ENCODE data around the gene TMEM259. TPM values are rescaled to one million over a fixed set of nuclear protein-coding genes. Genes with fewer than 3 reads are reported as not detected.

TMEM259 gene
- total RNA-seq, 1 experiment from 2014 or later, result 171 TPM

DNA sequence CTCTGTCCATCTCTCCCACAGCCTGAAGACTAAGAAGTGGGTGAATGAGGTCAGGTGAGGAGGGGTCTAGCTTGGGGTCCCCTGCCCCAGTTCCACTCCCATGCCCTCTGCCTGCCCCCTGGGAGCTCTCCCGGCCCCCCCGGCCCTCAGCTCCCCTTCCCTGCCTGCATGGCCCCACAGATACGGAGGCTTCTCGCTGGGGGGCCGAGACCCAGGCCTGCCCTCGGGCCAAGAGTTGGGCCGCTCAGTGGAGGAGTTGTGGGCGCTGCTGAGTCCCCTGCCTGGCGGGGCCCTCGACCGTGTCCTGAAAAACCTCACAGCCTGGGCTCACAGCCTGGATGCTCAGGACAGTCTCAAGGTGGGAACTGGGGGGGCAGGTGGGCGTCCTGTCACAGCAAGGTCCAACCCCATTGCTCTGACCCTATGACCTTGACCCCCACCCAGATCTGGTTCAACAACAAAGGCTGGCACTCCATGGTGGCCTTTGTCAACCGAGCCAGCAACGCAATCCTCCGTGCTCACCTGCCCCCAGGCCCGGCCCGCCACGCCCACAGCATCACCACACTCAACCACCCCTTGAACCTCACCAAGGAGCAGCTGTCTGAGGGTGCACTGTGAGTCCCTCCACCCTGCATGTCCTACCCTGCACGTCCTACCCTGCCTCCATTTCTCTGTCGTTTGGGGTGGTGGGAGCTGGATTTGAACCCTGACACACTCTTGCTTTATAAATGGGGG lies 35.1 kb upstream of the TMEM259 start:
- no CpG with 5 or more reads among the region's 20 CpGs for WGBS (ENCODE audit: extremely low coverage, insufficient read length, low lambda C conversion rate)
- no peak overlapping the region for H2BK20ac ChIP-seq (ENCODE audit: low read depth, low read length, poor library complexity, severe bottlenecking)
- H3T11ph ChIP-seq (ENCODE audit: low read length), result no peak overlapping the region
- no peak overlapping the region for H2AK5ac ChIP-seq (ENCODE audit: insufficient read length, low read length)
- no peak overlapping the region for H3K27ac ChIP-seq (ENCODE audit: insufficient read length, low read depth, low read length)
- H2BK5ac ChIP-seq (ENCODE audit: insufficient read length, low read length), result no peak overlapping the region
- H3K9me3 Mint-ChIP-seq, result no peaks in the 10 kb centered on the region
- H4K91ac ChIP-seq (ENCODE audit: insufficient read length, low read depth, low read length), result no peak overlapping the region
- H3K79me1 ChIP-seq (ENCODE audit: insufficient read depth, low read depth, low read length, poor library complexity, severe bottlenecking), result no peaks in the 10 kb centered on the region
- no peak overlapping the region for H3K23ac ChIP-seq (ENCODE audit: insufficient read length, low read depth, low read length)
- no peaks in the 10 kb centered on the region for H4K20me1 ChIP-seq (ENCODE audit: control insufficient read depth, insufficient read depth, insufficient read length)
- peak overlapping the region in 1 of 3 experiments; percentile 94; a peak in 1 of 7 replicates for H3K27ac Mint-ChIP-seq
- no peaks in the 10 kb centered on the region for H3K79me2 ChIP-seq (ENCODE audit: insufficient read depth, low read length)
- H3K9me3 ChIP-seq (ENCODE audit: control insufficient read depth, low read depth, low read length), result peaks cover 19% of the 10 kb centered on the region
- H3K4me2 ChIP-seq (ENCODE audit: insufficient read depth, insufficient read length, low read length), result no peak overlapping the region
- H3K27me3 ChIP-seq (ENCODE audit: insufficient read depth, low read length), result no peaks in the 10 kb centered on the region
- no peak overlapping the region for H3K4ac ChIP-seq (ENCODE audit: low read depth, low read length)
- H3K4me3 Mint-ChIP-seq, result peak overlapping the region in 1 of 2 experiments; percentile 24; a peak in 2 of 5 replicates
- H3K4me1 ChIP-seq (ENCODE audit: insufficient read depth, low read length), result no peaks in the 10 kb centered on the region
- peak; percentile 21 for DNase-seq
- TF ChIP-seq, protein P1, sequence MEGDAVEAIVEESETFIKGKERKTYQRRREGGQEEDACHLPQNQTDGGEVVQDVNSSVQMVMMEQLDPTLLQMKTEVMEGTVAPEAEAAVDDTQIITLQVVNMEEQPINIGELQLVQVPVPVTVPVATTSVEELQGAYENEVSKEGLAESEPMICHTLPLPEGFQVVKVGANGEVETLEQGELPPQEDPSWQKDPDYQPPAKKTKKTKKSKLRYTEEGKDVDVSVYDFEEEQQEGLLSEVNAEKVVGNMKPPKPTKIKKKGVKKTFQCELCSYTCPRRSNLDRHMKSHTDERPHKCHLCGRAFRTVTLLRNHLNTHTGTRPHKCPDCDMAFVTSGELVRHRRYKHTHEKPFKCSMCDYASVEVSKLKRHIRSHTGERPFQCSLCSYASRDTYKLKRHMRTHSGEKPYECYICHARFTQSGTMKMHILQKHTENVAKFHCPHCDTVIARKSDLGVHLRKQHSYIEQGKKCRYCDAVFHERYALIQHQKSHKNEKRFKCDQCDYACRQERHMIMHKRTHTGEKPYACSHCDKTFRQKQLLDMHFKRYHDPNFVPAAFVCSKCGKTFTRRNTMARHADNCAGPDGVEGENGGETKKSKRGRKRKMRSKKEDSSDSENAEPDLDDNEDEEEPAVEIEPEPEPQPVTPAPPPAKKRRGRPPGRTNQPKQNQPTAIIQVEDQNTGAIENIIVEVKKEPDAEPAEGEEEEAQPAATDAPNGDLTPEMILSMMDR (conservative IDR thresholded peaks at IDR 0.05), result no peak
- peaks cover 2 to 17% (median 12%) of the 10 kb centered on the region in 3 experiments; a peak in 4 of 7 replicates for H3K36me3 Mint-ChIP-seq (ENCODE audit: insufficient read depth in 1 of 3, low read depth in 3 of 3)
- H3K4me1 Mint-ChIP-seq, result peaks cover 2 to 11% of the 10 kb centered on the region in 2 experiments; a peak in 3 of 4 replicates
- H3K23me2 ChIP-seq (ENCODE audit: insufficient read length, low read depth, low read length, poor library complexity, severe bottlenecking), result no peaks in the 10 kb centered on the region
- H2AFZ ChIP-seq (ENCODE audit: low read length), result no peak overlapping the region
- H2BK120ac ChIP-seq (ENCODE audit: low read depth, low read length, poor library complexity, severe bottlenecking), result no peak overlapping the region
- no peak overlapping the region for H3K14ac ChIP-seq (ENCODE audit: insufficient read depth, low read length)
- no peak overlapping the region for H3K18ac ChIP-seq (ENCODE audit: insufficient read length, low read depth, low read length)
- H3K27me3 Mint-ChIP-seq (ENCODE audit: low read depth), result no peaks in the 10 kb centered on the region; the same call in none of the 2 replicates
- no peak overlapping the region for H2BK12ac ChIP-seq (ENCODE audit: insufficient read length, low read depth, low read length)
- no peak overlapping the region for H3K56ac ChIP-seq (ENCODE audit: insufficient read length, low read depth, low read length)
- H4K5ac ChIP-seq (ENCODE audit: insufficient read length, low read depth, low read length), result no peak overlapping the region
- H2BK15ac ChIP-seq (ENCODE audit: low read depth, low read length), result no peak overlapping the region
- H3K9ac ChIP-seq (ENCODE audit: extremely low read depth, insufficient read length, low read length), result no peak overlapping the region
- H4K8ac ChIP-seq (replicated peaks; ENCODE audit: insufficient read length, low read depth, low read length), result no peak overlapping the region

Data from H9 (cell line).